PC-9 (cell line): ENCODE measurements around the gene ZNF423. TPM values are rescaled to one million over a fixed set of nuclear protein-coding genes. Genes with fewer than 3 reads are reported as not detected.

Experiments used
- BruUV-seq: library from RNA; stranded (reverse); fragments of 400-500 nt; replicated peaks from 2 replicates; lab custom pipeline; 2021; lab: Mats Ljungman, UMichigan
- CTCF ChIA-PET: fragments of 300-600 bp; sonication (Branson Sonifier 250); formaldehyde crosslinking; loops from one replicate; lab custom pipeline; 2022; ENCODE audit warnings: antibody characterized with exemption; lab: Charles Lee
- POLR2A ChIA-PET: fragments of 300-600 bp; sonication (Branson Sonifier 250); formaldehyde crosslinking; loops from one replicate; lab custom pipeline; 2022; ENCODE audit warnings: antibody characterized with exemption; ENCODE audit not compliant: unreplicated experiment; lab: Charles Lee
- DNase-seq, 2 experiments: peaks; one replicate each; pipeline versions ENCODE4 v3.0.0 to v3.0.0-alpha.2; 2015 to 2022; ENCODE audit warnings: mixed read lengths in 1 of 2
- H2AFZ ChIP-seq: fragments of 200-600 bp; sonication (generic); 2 replicates; pipeline ENCODE4 v1.8.1; 2017; ENCODE audit warnings: antibody characterized with exemption
- H3F3A ChIP-seq: fragments of 200-600 bp; sonication (generic); 2 replicates; pipeline ENCODE4 v1.8.1; 2017; ENCODE audit warnings: antibody characterized with exemption, mild to moderate bottlenecking, low read depth; ENCODE audit not compliant: insufficient read depth
- H3K27ac ChIP-seq: fragments of 200-600 bp; sonication (generic); 2 replicates; pipeline ENCODE4 v1.6.1; 2016; ENCODE audit warnings: mixed run types
- H3K27me3 ChIP-seq: fragments of 200-600 bp; sonication (generic); 2 replicates; pipeline ENCODE4 v1.6.1; 2016; ENCODE audit warnings: low read depth, mixed run types; ENCODE audit not compliant: insufficient read depth
- H3K36me3 ChIP-seq: fragments of 200-600 bp; sonication (generic); 2 replicates; pipeline ENCODE4 v1.6.1; 2016; ENCODE audit warnings: low read depth, mixed run types
- H3K4me1 ChIP-seq: fragments of 200-600 bp; sonication (generic); replicated peaks from 2 replicates; pipeline ENCODE4 v1.6.1; 2016; ENCODE audit warnings: mixed run types; ENCODE audit not compliant: insufficient read depth
- H3K4me2 ChIP-seq: fragments of 200-600 bp; sonication (generic); 2 replicates; pipeline ENCODE4 v1.6.1; 2017; ENCODE audit warnings: mixed run types
- H3K4me3 ChIP-seq: fragments of 200-600 bp; sonication (generic); 2 replicates; pipeline ENCODE4 v1.6.1; 2016; ENCODE audit warnings: mixed run types
- H3K79me2 ChIP-seq: fragments of 200-600 bp; sonication (generic); 2 replicates; pipeline ENCODE4 v1.6.1; 2017; ENCODE audit warnings: low read depth, mixed run types
- H3K9me2 ChIP-seq: fragments of 200-600 bp; sonication (generic); 2 replicates; pipeline ENCODE4 v1.8.1; 2017; ENCODE audit warnings: mild to moderate bottlenecking; ENCODE audit not compliant: insufficient read depth
- H3K9me3 ChIP-seq: fragments of 200-600 bp; sonication (generic); 2 replicates; pipeline ENCODE4 v1.8.1; 2016; ENCODE audit warnings: low read depth; ENCODE audit not compliant: insufficient read depth
- H4K20me1 ChIP-seq: fragments of 200-600 bp; sonication (generic); 2 replicates; pipeline ENCODE4 v1.8.1; 2017; ENCODE audit not compliant: insufficient read depth
- CTCF ChIP-seq: fragments of 200-600 bp; sonication (generic); conservative IDR thresholded peaks from 2 replicates; pipeline ENCODE4 v1.6.1; 2017; ENCODE audit warnings: mixed run types, antibody characterized with exemption, mild to moderate bottlenecking, moderate library complexity
- EZH2 ChIP-seq: fragments of 200-600 bp; sonication (generic); IDR thresholded peaks from 2 replicates; pipeline ENCODE4 v1.8.0; 2017; ENCODE audit warnings: antibody characterized with exemption, low read depth
- intact Hi-C: fragments of 100-400 bp; cut with micrococcal nuclease; formaldehyde crosslinking; loops from one replicate; pipeline ENCODE4 v1.10.0; 2022; ENCODE audit not compliant: unreplicated experiment
- total RNA-seq: library from RNA; stranded (reverse); gene quantifications from 2 replicates; pipeline ENCODE4 v1.2.3, GENCODE V29; 2021

ZNF423 gene
- total RNA-seq, 1 experiment from 2014 or later, result not detected

- no peaks in the 10 kb centered on the region for H3F3A ChIP-seq
- no peak overlapping the region for H3K4me3 ChIP-seq
- H3K27me3 ChIP-seq, result peaks cover 44% of the 10 kb centered on the region
- BruUV-seq, result no TSS peak
- no peaks in the 10 kb centered on the region for H3K9me2 ChIP-seq
- no peaks in the 10 kb centered on the region for H3K9me3 ChIP-seq
- intact Hi-C loops, result no loop called here
- ChIA-PET POLR2A (no interaction called here), CTCF (no interaction called here)
- DNase-seq, result no peak
- TF ChIP-seq CTCF, result no peak
- no peak for TF ChIP-seq EZH2
- no peaks in the 10 kb centered on the region for H3K79me2 ChIP-seq
- no peaks in the 10 kb centered on the region for H3K36me3 ChIP-seq
- H4K20me1 ChIP-seq, result no peaks in the 10 kb centered on the region
- no peak overlapping the region for H2AFZ ChIP-seq
- H3K27ac ChIP-seq, result no peak overlapping the region
- no peaks in the 10 kb centered on the region for H3K4me1 ChIP-seq
- H3K4me2 ChIP-seq, result no peak overlapping the region
These were observed 234.4 kb downstream of the ZNF423 start for GRCh38 chr16:49621241-49622083.

- H2AFZ ChIP-seq, result no peak overlapping the region
- peaks cover 44% of the 10 kb centered on the region for H3K27me3 ChIP-seq
- H3K9me2 ChIP-seq, result no peaks in the 10 kb centered on the region
- H3F3A ChIP-seq, result no peaks in the 10 kb centered on the region
- H4K20me1 ChIP-seq, result no peaks in the 10 kb centered on the region
- no TSS peak for BruUV-seq
- TF ChIP-seq EZH2 (no peak), CTCF (no peak)
- no peak for DNase-seq
- H3K79me2 ChIP-seq, result no peaks in the 10 kb centered on the region
- H3K36me3 ChIP-seq, result no peaks in the 10 kb centered on the region
- intact Hi-C loops, result no loop called here
- no peak overlapping the region for H3K27ac ChIP-seq
- no peak overlapping the region for H3K4me3 ChIP-seq
- H3K9me3 ChIP-seq, result no peaks in the 10 kb centered on the region
- POLR2A ChIA-PET, result no interaction called here
- no peaks in the 10 kb centered on the region for H3K4me1 ChIP-seq
- H3K4me2 ChIP-seq, result no peak overlapping the region
- CTCF ChIA-PET, result no interaction called here
These were observed 235.1 kb downstream of the ZNF423 start for GRCh38 chr16:49620869-49621240.

GRCh38 chr16:49620158-49620868 is 235.6 kb downstream of the ZNF423 start:
- ChIA-PET POLR2A (no interaction called here), CTCF (no interaction called here)
- no TSS peak for BruUV-seq
- Histone ChIP-seq H3K9me3 (no peaks in the 10 kb centered on the region), H3K4me3 (no peak overlapping the region), H3K9me2 (no peaks in the 10 kb centered on the region), H3K4me1 (no peaks in the 10 kb centered on the region), H3F3A (no peaks in the 10 kb centered on the region), H3K4me2 (no peak overlapping the region), H3K27ac (no peak overlapping the region), H4K20me1 (no peaks in the 10 kb centered on the region), H2AFZ (no peak overlapping the region), H3K36me3 (no peaks in the 10 kb centered on the region), H3K79me2 (no peaks in the 10 kb centered on the region), H3K27me3 (peaks cover 44% of the 10 kb centered on the region)
- intact Hi-C loops, result no loop called here
- DNase-seq, result no peak
- no peak for TF ChIP-seq EZH2
- TF ChIP-seq CTCF, result no peak
